Keratinocyte (primary cell): Measurements from ENCODE around the gene RASEF. TPM values are rescaled to one million over a fixed set of nuclear protein-coding genes. Genes with fewer than 3 reads are reported as not detected.

Experiments
- DNase-seq: peaks from one replicate; pipeline ENCODE4 v3.0.0-alpha.2; 2011; ENCODE audit warnings: low read depth, missing footprints, low spot score
- FAIRE-seq: peaks from 2 replicates; lab custom pipeline; 2011; peaks lifted over from hg19 to GRCh38; lab: Jason Lieb, UNC
- H2AFZ ChIP-seq: 2 replicates; pipeline ENCODE4 v1.6.0; 2012; ENCODE audit warnings: low read length, control low read depth, inconsistent platforms; ENCODE audit not compliant: control insufficient read depth
- H3K27ac ChIP-seq: 2 replicates; pipeline ENCODE4 v1.5.1; 2011; ENCODE audit warnings: low read length; ENCODE audit not compliant: control insufficient read depth, insufficient read depth
- H3K27me3 ChIP-seq: 3 replicates; pipeline ENCODE4 v1.6.0; 2011; ENCODE audit warnings: low read length; ENCODE audit not compliant: control insufficient read depth, insufficient read depth; ENCODE audit errors: extremely low read depth
- H3K36me3 ChIP-seq, 2 experiments: 2 replicates in 1 of 2; 3 replicates in 1 of 2; pipeline ENCODE4 v1.5.1; 2011; ENCODE audit warnings: low read length in 2 of 2, mild to moderate bottlenecking in 1 of 2; ENCODE audit not compliant: control insufficient read depth in 2 of 2, insufficient read depth in 2 of 2; ENCODE audit errors: extremely low read depth in 1 of 2
- H3K4me1 ChIP-seq: 3 replicates; pipeline ENCODE4 v1.5.1; 2011; ENCODE audit warnings: low read length; ENCODE audit not compliant: control insufficient read depth, insufficient read depth; ENCODE audit errors: extremely low read depth
- H3K4me2 ChIP-seq: 3 replicates; pipeline ENCODE4 v1.6.0; 2011; ENCODE audit warnings: low read depth, low read length; ENCODE audit not compliant: control insufficient read depth, insufficient read depth; ENCODE audit errors: extremely low read depth
- H3K4me3 ChIP-seq, 3 experiments: fragments of 200-600 bp in 1 of 3; sonication (generic) in 1 of 3; 2 replicates in 2 of 3; 3 replicates in 1 of 3; pipeline ENCODE4 v1.5.1; 2011 to 2016; ENCODE audit warnings: low read length in 3 of 3, mild to moderate bottlenecking in 3 of 3, control low read depth in 2 of 3, inconsistent platforms in 1 of 3, low read depth in 1 of 3, mixed read lengths in 1 of 3, mixed run types in 1 of 3, moderate library complexity in 1 of 3; ENCODE audit not compliant: control insufficient read depth in 2 of 3, insufficient read depth in 2 of 3; ENCODE audit errors: extremely low read depth in 1 of 3
- H3K79me2 ChIP-seq: 2 replicates; pipeline ENCODE4 v1.6.0; 2012; ENCODE audit warnings: low read length; ENCODE audit not compliant: control insufficient read depth, insufficient read depth
- H3K9ac ChIP-seq: 3 replicates; pipeline ENCODE4 v1.6.0; 2011; ENCODE audit warnings: low read length; ENCODE audit not compliant: control insufficient read depth, insufficient read depth; ENCODE audit errors: extremely low read depth
- H3K9me1 ChIP-seq: 3 replicates; pipeline ENCODE4 v1.6.0; 2011; ENCODE audit warnings: low read length; ENCODE audit not compliant: control insufficient read depth, insufficient read depth; ENCODE audit errors: extremely low read depth
- H3K9me3 ChIP-seq: 2 replicates; pipeline ENCODE4 v1.5.1; 2012; ENCODE audit warnings: low read depth, low read length; ENCODE audit not compliant: control insufficient read depth
- H4K20me1 ChIP-seq: 3 replicates; pipeline ENCODE4 v1.6.0; 2011; ENCODE audit warnings: low read length; ENCODE audit not compliant: control insufficient read depth, insufficient read depth; ENCODE audit errors: extremely low read depth
- CTCF ChIP-seq, 3 experiments: IDR thresholded peaks in 1 of 3; conservative IDR thresholded peaks in 1 of 3; optimal IDR thresholded peaks in 1 of 3; 2 replicates in 2 of 3; 3 replicates in 1 of 3; pipeline versions ENCODE3 to v1.5.1; 2011; ENCODE audit warnings: low read length in 3 of 3, mild to moderate bottlenecking in 3 of 3, moderate library complexity in 2 of 3, control low read depth in 1 of 3, inconsistent platforms in 1 of 3; ENCODE audit not compliant: insufficient read depth in 2 of 3; ENCODE audit errors: extremely low read depth in 1 of 3
- EZH2 ChIP-seq: IDR thresholded peaks from one replicate; pipeline ENCODE4 v1.6.1; 2012; ENCODE audit warnings: inconsistent platforms, mild to moderate bottlenecking, low read length, moderate library complexity
- dilution Hi-C: fragments of 300-500 bp; cut with MboI; formaldehyde crosslinking; loops from one replicate; pipeline ENCODE4 v1.7.0; 2020; ENCODE audit warnings: low sequenced_read_pairs; ENCODE audit not compliant: extremely low pct_ligation_motif_present
- polyA plus RNA-seq, 5 experiments: library from polyadenylated mRNA; depleted of rRNA in 3 of 5; stranded (reverse) in 3 of 5; stranded (forward) in 1 of 5; unstranded in 1 of 5; fragments of >200 nt; gene quantifications; 1 replicate in 1 of 5; 2 replicates in 3 of 5; 3 replicates in 1 of 5; pipeline versions ENCODE4 v1.2.1 to v1.2.3, GENCODE V29; 2011 to 2012; ENCODE audit warnings: missing spikeins in 2 of 5, low read depth in 1 of 5, low replicate concordance in 1 of 5

RASEF gene
- polyA plus RNA-seq, 1 donor (not counting 4 experiments of a cell fraction or from before 2014, with no cell fraction given): 0.28 TPM

- no peaks in the 10 kb centered on the region for H3K9me3 ChIP-seq
These were observed 57.6 kb downstream of the RASEF start for GRCh38 chr9:83005361-83005760.

GRCh38 chr9:83002329-83002728 lies 60.6 kb downstream of the RASEF start:
- Histone ChIP-seq H2AFZ (no peak overlapping the region), H3K4me1 (peaks cover 8% of the 10 kb centered on the region), H3K27me3 (no peaks in the 10 kb centered on the region), H3K9me1 (no peaks in the 10 kb centered on the region), H3K79me2 (no peaks in the 10 kb centered on the region), H3K27ac (no peak overlapping the region), H3K4me2 (no peak overlapping the region), H4K20me1 (no peaks in the 10 kb centered on the region), H3K9ac (no peak overlapping the region), H3K9me3 (no peaks in the 10 kb centered on the region), H3K36me3 (no peaks in the 10 kb centered on the region), H3K4me3 (no peak overlapping the region)
- DNase-seq: no peak
- FAIRE-seq: no peak
- TF ChIP-seq EZH2 (no peak), CTCF (optimal IDR thresholded peaks at IDR 0.05 in 1 of 3, IDR thresholded peaks at IDR 0.05 in 1 of 3, conservative IDR thresholded peaks at IDR 0.05 in 1 of 3; ENCODE audit: extremely low read depth in 1 of 3, insufficient read depth in 2 of 3, low read length in 3 of 3) (no peak)
- dilution Hi-C loops: no loop called here

More at GRCh38 chr9:83005361-83005760, 57.6 kb downstream of the RASEF start:
- no peaks in the 10 kb centered on the region for H3K79me2 ChIP-seq
- no peak overlapping the region for H3K27ac ChIP-seq
- no peak overlapping the region for H3K9ac ChIP-seq
- no peaks in the 10 kb centered on the region for H3K36me3 ChIP-seq
- no peaks in the 10 kb centered on the region for H4K20me1 ChIP-seq
- H3K27me3 ChIP-seq: no peaks in the 10 kb centered on the region
- H3K9me1 ChIP-seq: no peaks in the 10 kb centered on the region
- dilution Hi-C loops: no loop called here
- DNase-seq: no peak
- FAIRE-seq: no peak
- H3K4me3 ChIP-seq: no peak overlapping the region
- no peak overlapping the region for H3K4me2 ChIP-seq
- no peak overlapping the region for H2AFZ ChIP-seq
- TF ChIP-seq CTCF (optimal IDR thresholded peaks at IDR 0.05 in 1 of 3, IDR thresholded peaks at IDR 0.05 in 1 of 3, conservative IDR thresholded peaks at IDR 0.05 in 1 of 3; ENCODE audit: extremely low read depth in 1 of 3, insufficient read depth in 2 of 3, low read length in 3 of 3) (no peak), EZH2 (no peak)
- H3K4me1 ChIP-seq: peaks cover 8% of the 10 kb centered on the region
